GM12873 (cell line): ENCODE data around the gene BBS9.

Experiments
- CTCF ChIP-seq: IDR thresholded peaks from 2 replicates; pipeline ENCODE4 v1.5.1; 2012; ENCODE audit warnings: low read depth, mild to moderate bottlenecking, moderate library complexity, low read length, control low read depth; ENCODE audit not compliant: insufficient read depth; ENCODE audit errors: missing control alignments

The BBS9 gene

DNA sequence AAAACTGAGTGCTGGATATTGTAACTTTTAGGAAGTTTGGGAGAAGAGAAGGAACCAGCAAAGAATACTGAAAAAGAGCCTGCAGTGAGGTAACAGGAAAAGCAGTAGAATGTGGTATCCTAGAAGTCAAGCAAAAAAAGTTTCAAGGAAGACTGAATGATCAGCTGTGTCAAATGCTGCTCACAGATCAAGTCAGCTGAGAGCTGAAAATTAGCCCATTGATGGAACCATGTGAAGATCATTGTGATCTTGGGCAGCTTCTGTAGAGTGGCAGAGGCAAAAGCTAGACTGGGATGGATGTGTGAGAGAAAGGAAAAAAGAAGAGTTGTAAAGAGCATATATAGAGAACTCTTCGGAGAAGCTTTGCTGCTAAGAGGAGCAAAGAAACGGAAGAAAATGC is 460.5 kb downstream of the BBS9 start:
- no peak for TF ChIP-seq CTCF

DNA sequence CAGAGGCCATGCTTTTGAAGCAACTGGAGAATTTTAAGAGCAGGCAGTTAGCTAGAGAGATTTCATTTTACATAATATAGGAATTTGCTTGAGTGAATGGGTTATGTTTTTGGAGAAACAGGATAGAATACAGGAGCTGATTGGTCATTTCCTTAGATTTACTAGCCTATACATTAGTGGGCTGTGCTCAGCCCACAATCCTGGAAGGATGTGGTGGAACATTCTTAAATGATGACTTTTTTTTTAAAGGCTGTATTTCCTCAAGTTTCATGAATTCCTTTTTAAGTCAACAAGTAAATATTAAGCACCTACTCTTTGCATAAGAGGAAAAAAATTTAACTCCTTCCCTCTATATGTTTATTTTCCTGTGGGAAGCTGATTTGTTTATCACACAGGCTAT is 461.6 kb downstream of the BBS9 start:
- TF ChIP-seq CTCF, result no peak

- TF ChIP-seq CTCF, result no peak
Measured at GRCh38 chr7:33591490-33591889, 462.1 kb downstream of the BBS9 start.

DNA sequence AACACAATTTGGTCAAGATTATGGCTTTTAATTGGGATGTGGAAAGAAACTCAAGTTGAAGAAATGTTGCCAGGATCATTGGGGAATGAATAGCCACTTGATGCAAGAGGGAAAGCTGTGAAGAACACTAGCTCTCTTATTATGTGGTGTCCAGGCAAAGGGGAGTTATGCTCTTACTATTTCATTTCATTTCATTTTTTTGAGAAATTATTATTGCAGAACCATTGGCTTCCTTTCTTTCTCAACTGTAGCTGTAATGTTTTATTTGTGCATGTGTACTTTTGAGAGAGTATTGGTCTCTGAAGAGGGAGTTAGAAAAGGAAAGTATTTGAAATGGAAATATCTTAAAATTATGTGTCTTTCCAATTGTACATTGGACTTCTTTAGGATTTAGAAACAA is 463.4 kb downstream of the BBS9 start:
- no peak for TF ChIP-seq CTCF

DNA sequence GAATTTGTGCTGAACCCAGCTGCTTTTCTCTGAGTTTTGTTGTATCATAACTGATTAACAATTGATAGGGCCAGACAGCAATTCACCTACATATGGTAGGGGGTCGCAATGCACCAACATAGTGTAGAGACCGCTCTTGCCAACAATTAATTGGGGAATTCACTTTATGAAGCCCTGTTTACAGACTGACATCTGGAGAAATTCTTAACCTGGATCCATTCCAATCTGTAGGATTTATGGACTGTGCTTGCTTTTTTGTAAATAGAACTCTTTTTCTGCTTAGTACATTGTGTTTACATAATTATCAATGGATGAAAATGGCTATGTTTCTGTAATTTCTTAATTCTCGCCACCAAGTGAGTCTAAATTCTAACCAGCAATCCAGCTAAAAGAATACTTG is 464.2 kb downstream of the BBS9 start:
- no peak for TF ChIP-seq CTCF

- TF ChIP-seq CTCF, result no peak
Measured at GRCh38 chr7:33596686-33597085, 467.3 kb downstream of the BBS9 start.

GRCh38 chr7:33597181-33597580 is 467.8 kb downstream of the BBS9 start:
- TF ChIP-seq CTCF, result no peak

- TF ChIP-seq CTCF, result no peak
Measured at GRCh38 chr7:33601101-33601500, 471.7 kb downstream of the BBS9 start.
